WI38 (cell line): ENCODE measurements around the gene MAN2A1.

Source experiments
- H3K4me3 ChIP-seq: 2 replicates; pipeline ENCODE4 v1.5.1; 2011; ENCODE audit warnings: low read depth, mild to moderate bottlenecking, control low read depth, low read length
- CTCF ChIP-seq: IDR thresholded peaks from 2 replicates; pipeline ENCODE4 v1.5.1; 2012; ENCODE audit warnings: low read depth, mild to moderate bottlenecking, control low read depth, low read length

The MAN2A1 gene

GRCh38 chr5:109689740-109690241 lies at the start of gene MAN2A1:
Gene MAN2A1, plus strand, starts transcription at chr5:109689927. Its CDS starts 491 bp downstream, at chr5:109690418.
- TF ChIP-seq CTCF = no peak
- H3K4me3 ChIP-seq = peak within 1 kb of the TSS; percentile 95

GRCh38 chr5:109640976-109641375 lies 48.8 kb upstream of the MAN2A1 start:
- no peak overlapping the region for H3K4me3 ChIP-seq
- no peak for TF ChIP-seq CTCF

GRCh38 chr5:109643791-109644350 lies 45.9 kb upstream of the MAN2A1 start:
- no peak overlapping the region for H3K4me3 ChIP-seq
- no peak for TF ChIP-seq CTCF

- TF ChIP-seq CTCF = no peak
These were observed 44.9 kb upstream of the MAN2A1 start for GRCh38 chr5:109644829-109645228.

GRCh38 chr5:109645707-109646192 lies 44.0 kb upstream of the MAN2A1 start:
- H3K4me3 ChIP-seq = no peak overlapping the region
- no peak for TF ChIP-seq CTCF

More at GRCh38 chr5:109644829-109645228, 44.9 kb upstream of the MAN2A1 start:
- no peak overlapping the region for H3K4me3 ChIP-seq

- TF ChIP-seq CTCF = no peak
- no peak overlapping the region for H3K4me3 ChIP-seq
These were observed 40.4 kb upstream of the MAN2A1 start for GRCh38 chr5:109649318-109649717.

- no peak for TF ChIP-seq CTCF
- no peak overlapping the region for H3K4me3 ChIP-seq
These were observed 39.2 kb upstream of the MAN2A1 start for GRCh38 chr5:109650493-109650892.
